Stimulated activated CD8-positive, alpha-beta memory T cell treated with anti-CD3 and anti-CD28 coated beads, Interleukin-2, amount 100 ng/mL, for 1 hour (primary cell): ENCODE measurements around the gene GKAP1.
A peak's percentile ranks its signal among the peaks of the same experiment; 100 is the strongest.
"Not testable (repeated sequence)": the region's sequence is repeated elsewhere in the genome, so short reads cannot be mapped to it uniquely, and the experiment has no call there.

ENCODE experiments used
- DNase-seq, 2 donors: peaks; one replicate each; pipeline ENCODE4 v3.0.0-alpha.2; 2020; ENCODE audit warnings: low read depth in 2 of 2

The GKAP1 gene

DNA sequence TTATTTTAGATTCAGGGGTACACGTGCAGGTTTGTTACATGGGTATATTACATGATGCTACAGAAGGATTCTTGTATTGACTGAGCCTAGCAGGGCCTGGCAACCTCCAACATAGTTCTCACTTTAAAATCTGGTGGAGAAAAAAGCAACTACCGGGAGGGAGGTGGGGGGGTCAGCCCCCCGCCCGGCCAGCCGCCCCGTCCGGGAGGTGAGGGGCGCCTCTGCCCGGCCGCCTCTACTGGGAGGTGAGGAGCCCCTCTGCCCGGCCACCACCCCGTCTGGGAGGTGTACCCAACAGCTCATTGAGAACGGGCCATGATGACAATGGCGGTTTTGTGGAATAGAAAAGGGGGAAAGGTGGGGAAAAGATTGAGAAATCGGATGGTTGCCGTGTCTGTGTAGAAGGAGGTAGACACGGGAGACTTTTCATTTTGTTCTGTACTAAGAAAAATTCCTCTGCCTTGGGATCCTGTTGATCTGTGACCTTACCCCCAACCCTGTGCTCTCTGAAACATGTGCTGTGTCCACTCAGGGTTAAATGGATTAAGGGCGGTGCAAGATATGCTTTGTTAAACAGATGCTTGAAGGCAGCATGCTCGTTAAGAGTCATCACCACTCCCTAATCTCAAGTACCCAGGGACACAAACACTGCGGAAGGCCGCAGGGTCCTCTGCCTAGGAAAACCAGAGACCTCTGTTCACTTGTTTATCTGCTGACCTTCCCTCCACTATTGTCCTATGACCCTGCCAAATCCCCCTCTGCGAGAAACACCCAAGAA, 88.8 kb downstream of the GKAP1 start:
- DNase-seq = not testable (repeated sequence)

DNA sequence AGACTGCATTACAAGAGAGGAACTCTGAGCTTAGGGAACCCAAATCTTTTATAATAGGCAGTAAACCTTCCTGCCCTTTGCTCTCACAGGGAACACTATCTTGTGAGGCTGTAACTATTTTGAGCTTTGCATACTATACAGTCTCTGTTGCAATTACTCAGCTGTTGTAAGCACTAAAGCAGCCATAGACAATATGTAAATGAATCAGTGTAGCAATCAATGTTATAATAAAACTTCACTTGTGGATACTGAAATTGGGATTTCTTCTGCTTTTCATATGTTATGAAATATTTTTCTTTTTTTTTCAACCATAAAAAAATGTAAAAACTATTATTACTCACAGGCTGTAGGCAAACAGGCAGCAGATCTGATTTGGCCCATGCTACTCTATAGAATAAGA, 93.1 kb downstream of the GKAP1 start:
- DNase-seq = no peak

DNA sequence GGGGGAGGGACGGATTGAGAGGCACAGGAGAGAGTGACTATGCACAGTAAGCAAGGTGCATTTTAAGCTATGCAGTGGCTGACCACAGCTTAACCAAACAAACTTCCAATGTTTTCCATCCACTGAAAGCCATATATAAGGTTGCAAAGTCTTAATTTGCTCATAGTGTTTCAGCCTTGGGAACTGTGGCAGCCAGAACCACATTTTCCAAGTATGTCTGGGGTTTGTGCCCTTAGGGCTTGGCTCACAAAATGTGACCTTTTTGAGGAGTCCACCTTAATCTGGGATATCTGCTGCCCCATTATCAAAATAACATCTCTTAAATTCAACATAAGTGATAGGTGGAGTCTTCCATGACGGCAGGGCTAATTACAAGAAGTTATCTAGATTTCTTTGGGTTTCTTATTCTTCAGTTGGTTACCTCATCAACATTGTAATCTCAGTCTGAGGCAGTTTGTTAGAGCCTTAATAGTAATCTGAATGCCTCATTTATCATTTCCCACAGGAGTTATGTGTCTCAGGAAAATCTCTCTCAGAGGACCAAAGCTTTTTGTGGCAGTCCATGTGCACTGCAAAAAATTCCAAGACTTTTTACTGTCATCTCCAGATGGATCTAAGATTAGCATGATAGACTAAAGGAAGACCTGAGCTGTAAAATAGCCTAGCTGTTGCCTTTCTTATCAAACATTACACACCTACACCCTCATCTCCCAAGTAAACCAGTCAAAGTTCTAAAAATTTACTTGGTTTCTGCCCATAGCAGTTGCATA, 94.7 kb downstream of the GKAP1 start:
- no peak for DNase-seq

DNA sequence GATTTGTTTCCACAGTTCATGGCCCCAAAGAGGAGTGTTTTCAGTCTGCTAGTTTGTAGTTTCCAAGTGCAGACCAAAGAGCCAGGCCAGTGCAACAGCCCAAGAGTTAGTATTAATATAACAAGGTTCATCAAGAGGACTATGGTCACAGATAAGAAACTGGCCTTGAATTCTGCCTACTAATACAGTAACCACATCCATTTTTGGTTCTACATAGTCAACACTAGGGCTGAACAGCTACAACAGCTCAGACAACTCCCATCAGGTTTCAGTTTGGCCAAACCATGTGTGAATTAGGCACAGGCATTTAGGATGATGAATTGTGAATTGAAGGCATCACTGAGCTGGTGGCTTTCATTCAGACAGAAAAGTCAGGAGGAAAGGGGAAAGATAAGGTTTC, 96.1 kb downstream of the GKAP1 start:
- no peak for DNase-seq

DNA sequence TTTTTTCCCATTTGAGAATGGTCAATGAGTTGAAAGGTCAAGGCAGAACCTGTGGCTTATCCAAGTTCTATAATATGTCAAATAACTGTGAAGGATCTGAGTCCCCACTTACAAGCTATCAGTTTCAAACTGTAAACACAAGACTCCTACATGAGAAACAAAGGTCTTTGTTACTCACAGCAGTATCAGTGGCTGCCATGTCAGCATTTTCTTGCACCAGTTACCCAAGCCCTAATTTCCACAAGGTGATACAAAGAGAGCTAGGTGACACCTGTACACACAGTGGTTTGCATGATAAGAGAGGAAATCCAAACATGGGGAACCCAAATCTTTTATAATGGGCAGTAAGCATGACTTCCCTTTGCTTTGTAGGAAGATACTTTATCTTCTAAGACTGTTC, 101.8 kb downstream of the GKAP1 start:
- DNase-seq = no peak

DNA sequence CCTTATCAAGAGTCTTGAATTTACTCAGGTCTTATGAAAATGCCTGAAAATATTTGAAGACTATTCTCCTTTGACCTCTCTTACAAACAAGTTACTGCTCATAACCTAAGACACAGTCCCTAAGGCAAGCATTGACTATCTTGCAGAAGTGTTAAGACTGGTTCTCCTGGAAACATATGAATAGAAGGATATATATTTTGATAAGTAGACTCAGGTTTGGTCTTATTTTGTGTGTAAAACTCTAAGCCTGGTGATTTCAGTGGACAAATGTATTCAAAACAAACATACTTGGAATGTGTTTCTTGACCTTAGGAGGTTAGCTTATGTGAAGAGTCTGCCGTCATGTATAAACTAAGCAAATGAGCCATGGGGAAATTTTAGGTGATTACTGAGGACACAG, 102.3 kb downstream of the GKAP1 start:
- DNase-seq = no peak

DNA sequence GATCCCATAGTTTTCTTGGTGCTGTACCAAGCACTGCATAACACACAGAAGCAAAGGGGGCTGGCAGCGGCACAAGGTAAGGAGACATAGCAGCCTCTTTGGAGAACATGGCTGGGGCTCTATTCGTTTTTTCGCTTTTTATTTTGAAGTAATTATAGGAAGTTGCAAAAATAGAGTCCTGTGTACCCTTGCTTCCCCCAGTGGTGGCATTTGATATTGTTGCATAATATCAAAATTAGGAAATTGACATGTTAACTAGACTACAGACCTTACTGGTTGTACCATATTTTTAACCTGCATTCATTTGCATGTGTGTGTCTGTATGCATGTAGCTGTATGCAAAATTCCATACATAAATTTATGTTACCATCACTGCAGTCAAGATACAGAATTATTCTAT, 103.2 kb downstream of the GKAP1 start:
- DNase-seq = no peak

DNA sequence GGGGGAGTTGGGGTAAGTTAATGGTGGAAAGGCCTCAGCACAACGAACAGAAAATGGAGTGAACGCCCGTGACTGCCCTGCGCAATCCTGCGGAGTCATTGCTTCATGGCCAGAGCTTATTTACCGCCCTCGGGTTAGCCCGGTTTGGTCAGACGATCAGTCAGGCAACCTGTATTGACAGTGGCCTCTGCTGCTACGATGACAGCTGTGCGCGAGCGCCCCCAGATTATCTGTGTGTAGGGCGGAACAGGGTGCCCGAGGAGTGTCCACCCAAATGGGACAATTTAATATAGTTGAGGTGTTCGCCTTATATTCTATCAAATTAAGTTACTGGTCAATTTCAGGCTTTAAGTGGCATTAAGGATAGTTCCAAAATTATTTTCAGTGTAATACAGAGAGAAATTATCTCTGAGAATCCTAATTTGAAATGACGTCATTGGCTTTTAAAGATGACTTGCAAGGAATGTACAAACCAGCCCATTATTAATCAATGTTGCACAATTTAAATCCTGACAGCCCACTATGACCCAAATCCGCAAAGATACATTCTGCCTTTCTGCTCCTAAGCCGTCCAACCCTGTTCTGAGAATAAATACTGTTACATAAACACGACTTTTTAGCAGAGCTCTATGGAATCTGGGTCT, 108.9 kb downstream of the GKAP1 start:
- peak; percentile 8 to 29 for DNase-seq

DNA sequence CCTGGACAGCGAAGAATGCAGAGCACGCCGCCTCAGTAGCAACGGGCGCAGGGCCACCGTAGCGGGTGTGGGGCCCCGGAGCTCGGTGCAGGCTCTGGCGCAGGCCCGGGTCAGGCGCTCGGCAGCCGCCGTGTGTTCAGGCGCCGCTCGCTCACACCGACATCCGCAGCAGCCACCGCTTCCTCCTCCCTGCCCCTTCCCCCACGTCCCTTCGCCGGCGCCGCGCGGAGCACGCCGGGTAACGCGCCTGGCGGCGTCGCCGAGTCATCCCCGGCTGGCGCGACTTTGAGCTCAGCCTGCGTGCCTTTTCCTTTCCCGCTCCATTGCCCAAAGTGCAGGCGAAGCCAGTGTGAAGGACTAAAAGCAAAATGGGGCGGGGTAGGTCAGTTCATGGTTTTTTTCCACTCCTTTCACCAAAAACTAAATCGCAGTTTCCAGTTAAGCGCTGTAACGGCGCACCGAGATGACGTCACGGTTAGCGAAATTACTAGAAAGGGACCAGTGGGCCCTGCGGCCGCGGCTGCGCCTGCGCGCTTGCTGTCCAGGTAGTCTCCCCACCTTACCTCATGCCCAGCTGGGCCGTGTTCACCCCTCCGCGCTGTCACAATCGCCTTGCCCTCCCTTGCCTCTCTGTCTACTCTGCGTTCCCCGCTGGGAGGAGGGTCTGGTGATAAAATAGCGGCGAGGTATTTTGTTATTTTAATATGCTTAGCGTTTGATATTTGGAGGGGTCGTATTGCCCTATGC, 109.6 kb downstream of the GKAP1 start, which contains the start of gene UBQLN1:
Gene UBQLN1, minus strand, starts transcription at position 191 of the 747 bp plus-strand sequence. CDS start 279 bp downstream, outside the sequence.
- DNase-seq = peak; percentile 80 to 87

DNA sequence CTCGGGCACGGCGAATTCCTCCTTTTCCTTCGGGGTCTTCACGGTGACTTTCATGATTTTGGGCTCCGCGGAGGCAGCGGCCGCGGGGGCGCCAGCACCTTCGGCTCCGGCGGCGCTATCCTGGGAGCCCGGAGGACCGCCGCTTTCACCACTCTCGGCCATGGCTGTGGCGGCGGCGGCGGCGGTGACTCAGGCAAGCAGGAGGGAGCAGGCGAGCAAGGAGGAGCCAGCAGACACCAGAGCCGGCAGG, 110.1 kb downstream of the GKAP1 start:
- peak in 1 of 2 donors; percentile 61 for DNase-seq

DNA sequence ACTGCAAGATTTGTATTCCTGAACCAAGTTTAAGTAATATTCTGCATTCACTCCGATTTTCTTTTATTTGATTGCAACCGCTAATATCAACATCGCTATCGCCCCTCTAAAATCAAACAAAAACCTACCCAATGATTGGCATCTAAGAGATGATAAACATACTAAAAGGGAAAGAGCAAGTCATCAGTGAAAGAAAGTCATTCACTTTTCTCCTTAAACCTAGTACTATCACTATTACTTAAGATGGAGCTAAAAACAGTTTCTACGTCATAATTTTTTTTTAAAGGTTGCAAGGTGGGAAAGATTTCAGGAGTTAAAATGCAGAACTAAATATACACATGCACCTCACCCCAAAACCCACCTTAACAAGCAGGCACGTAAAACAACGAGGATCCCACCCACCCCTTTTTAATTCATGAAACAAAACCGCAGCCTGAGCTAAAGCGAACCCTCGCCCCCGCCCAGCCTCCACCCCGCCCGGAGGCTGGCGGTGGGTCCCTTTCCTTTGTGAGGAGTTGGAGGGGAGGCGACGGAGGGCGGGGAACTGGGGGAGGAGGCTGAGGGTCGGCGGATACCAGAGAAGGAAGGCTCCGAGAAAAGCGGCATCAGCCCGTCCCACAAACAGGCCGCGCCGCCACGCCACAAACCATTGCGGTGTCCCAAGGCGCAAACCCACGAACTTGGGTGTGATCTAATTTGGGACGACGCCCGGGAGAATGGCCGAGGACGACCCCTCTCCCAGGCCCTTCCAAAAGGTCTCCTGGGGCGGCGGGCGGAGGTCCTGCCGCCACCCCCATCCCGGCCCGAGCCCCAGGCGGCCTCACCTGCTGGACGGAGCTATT, 110.7 kb downstream of the GKAP1 start:
- peak; percentile 34 to 43 for DNase-seq

DNA sequence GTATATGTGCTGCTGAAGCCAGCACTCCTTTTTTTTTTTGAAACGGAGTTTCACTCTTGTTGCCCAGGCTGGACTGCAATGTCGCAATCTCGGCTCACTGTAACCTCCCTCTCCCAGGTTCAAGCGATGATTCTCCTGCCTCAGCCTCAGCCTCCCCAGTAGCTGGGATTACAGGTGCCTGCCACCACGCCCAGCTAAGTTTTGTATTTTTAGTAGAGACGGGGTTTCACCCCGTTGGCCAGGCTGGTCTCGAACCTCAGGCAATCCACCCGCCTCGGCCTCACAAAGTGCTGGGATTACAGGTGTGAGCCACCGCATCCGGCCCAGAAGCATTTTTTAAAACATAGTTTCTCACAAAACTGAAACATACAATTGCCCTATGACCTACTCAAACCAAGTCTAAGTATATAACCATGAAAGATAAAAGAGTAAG, 112.3 kb downstream of the GKAP1 start:
- DNase-seq = not testable (repeated sequence)

DNA sequence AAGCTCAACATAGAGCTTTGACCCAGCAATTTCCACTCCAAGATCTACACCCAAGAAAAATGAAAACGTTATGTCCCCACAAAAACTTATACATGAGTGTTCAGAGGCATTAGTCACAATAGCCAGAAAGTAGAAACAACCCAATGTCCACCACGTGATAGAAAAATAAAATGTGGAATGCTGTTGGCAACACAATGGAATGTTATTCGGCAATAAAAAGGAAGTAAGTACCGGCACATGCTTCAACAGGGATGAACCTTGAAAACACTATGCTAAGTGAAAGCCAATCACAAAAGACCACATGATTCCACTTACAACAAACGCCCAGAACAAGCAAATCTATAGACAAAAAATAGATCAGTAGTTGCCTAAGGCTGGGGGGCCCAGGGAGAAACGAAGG, 115.8 kb downstream of the GKAP1 start:
- DNase-seq = no peak

DNA sequence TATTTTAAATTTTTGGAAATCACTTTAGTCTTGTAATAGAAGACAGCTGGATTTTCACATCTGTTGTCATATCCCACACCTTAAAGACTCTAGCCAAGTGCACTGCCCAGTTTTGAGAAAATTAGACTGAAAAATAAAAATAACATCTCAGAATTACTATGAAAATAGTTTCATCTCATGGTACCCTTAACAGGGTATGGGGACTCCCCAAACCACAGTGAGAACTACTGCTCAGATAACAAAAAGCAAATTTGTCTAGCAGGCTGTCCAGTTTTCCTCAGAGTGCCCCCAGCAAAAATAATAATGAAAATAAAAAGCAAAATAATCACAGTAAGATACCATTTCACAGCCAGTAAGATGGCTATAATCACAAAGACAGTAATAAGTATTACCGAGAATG, 116.3 kb downstream of the GKAP1 start:
- DNase-seq = no peak

DNA sequence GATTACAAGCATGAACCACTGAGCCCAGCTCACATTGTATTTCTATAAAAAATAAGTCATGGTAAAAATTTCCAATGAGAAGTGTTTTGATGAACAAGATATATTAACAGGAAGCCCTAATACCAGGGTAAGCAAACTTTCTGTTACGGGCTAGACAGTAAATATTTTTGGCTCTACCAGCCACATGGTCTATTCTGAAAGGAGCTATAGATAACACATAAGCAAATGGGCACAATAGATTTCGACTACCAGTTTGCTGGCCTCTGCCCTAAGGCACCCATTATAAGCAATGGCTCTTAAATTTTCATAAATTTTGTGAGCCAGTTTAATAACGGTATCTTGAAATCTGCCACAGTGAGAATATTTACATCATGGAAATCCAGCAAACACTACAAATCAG, 118.0 kb downstream of the GKAP1 start:
- no peak for DNase-seq

DNA sequence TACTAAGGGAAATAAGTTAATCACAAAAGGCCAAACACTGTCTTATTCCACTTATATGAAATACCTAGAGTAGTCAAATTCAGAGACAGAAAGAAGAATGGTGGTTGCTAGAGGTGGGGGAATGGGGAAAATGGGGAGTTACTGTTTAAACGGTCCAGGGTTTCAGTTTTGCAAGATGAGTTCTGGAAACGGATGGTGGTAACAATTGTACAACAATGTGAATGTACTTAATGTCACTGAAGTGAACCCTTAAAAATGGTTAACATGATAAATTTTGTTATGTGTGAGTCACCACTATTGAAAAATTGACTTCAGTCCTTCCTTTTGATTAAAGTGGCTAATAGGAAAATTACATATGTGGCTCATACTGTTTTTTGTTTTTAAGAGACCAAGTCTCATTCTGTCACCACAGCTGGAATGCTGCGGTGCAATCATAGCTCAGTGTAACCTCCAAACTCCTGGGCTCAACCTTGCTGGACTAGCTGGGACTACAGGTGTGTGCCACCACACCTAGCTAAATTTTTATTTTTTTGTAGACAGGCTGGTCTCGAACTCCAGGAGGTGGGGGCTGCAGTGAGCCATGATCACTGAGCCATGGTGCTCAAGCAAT, 118.5 kb downstream of the GKAP1 start:
- DNase-seq = no peak

DNA sequence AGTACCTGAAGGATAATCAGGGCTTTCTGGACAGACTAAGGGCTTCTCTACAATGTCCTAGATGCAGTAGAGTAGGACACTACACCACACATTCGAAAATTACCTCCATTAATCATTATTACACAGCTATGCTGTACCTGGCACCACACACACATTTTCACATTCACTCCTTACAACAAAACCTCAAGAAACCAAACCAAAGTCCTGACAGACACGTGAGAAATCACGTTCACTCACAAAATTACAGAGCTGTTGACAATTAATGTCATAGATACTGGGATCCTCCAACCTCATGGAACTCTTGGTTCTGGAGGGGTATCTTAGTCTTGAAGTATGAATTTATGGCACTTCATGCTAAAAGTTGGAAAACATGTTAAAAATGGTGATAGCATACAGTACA, 126.1 kb downstream of the GKAP1 start:
- DNase-seq = no peak
